Measurements from ENCODE around the gene GCK.

GCK gene

GRCh38 chr7:44222074-44222473, 32.8 kb upstream of the GCK start:
- DNase-seq = no peak

GRCh38 chr7:44221231-44221791, 32.1 kb upstream of the GCK start:
- DNase-seq = no peak

GRCh38 chr7:44220358-44221112, 31.3 kb upstream of the GCK start:
- DNase-seq = no peak

GRCh38 chr7:44220046-44220357, 30.8 kb upstream of the GCK start:
- no peak for DNase-seq

- no peak for DNase-seq
Observed at GRCh38 chr7:44219371-44220045, 30.3 kb upstream of the GCK start.

- DNase-seq = no peak
Observed at GRCh38 chr7:44218418-44219201, 29.4 kb upstream of the GCK start.

GRCh38 chr7:44217852-44218402, 28.7 kb upstream of the GCK start:
- no peak for DNase-seq

GRCh38 chr7:44217223-44217714, 28.0 kb upstream of the GCK start:
- DNase-seq = no peak

- DNase-seq = no peak
Observed at GRCh38 chr7:44216521-44217222, 27.4 kb upstream of the GCK start.

GRCh38 chr7:44216019-44216418, 26.8 kb upstream of the GCK start:
- no peak for DNase-seq

- DNase-seq = no peak
Observed at GRCh38 chr7:44215531-44215930, 26.3 kb upstream of the GCK start.

GRCh38 chr7:44213877-44214388, 24.7 kb upstream of the GCK start:
- DNase-seq = no peak

- DNase-seq = no peak
Observed at GRCh38 chr7:44213206-44213876, 24.1 kb upstream of the GCK start.

GRCh38 chr7:44212581-44213184, 23.4 kb upstream of the GCK start:
- DNase-seq = no peak

GRCh38 chr7:44212018-44212417, 22.8 kb upstream of the GCK start:
- DNase-seq = no peak

- DNase-seq = no peak
Observed at GRCh38 chr7:44211126-44211675, 22.0 kb upstream of the GCK start.

GRCh38 chr7:44210107-44210506, 20.9 kb upstream of the GCK start:
- no peak for DNase-seq

- no peak for DNase-seq
Observed at GRCh38 chr7:44208085-44208484, 18.8 kb upstream of the GCK start.

- no peak for DNase-seq
Observed at GRCh38 chr7:44206008-44206407, 16.8 kb upstream of the GCK start.

GRCh38 chr7:44201813-44202212, 12.6 kb upstream of the GCK start:
- no peak for DNase-seq
